HCT116 (cell line): Measurements from ENCODE around the gene RAB4A. TPM values are rescaled to one million over a fixed set of nuclear protein-coding genes. Genes with fewer than 3 reads are reported as not detected.

Experiments
- ATAC-seq: fragments of 200-7000 bp; cut with Tn5 transposase; 2 replicates; pipeline ENCODE4 v1.9.1; 2020; ENCODE audit warnings: mild to moderate bottlenecking, moderate library complexity
- BruUV-seq: library from RNA; stranded (reverse); fragments of 400-500 nt; replicated peaks from 2 replicates; lab custom pipeline; 2021; lab: Mats Ljungman, UMichigan
- CTCF ChIA-PET: fragments of 300-600 bp; sonication (Branson Sonifier 250); formaldehyde crosslinking; loops from one replicate; lab custom pipeline; 2021; ENCODE audit warnings: antibody characterized with exemption; lab: Charles Lee
- POLR2A ChIA-PET: fragments of 300-600, 350-600 bp; sonication (Branson Sonifier 250); formaldehyde crosslinking; loops from one replicate; lab custom pipeline; 2021; ENCODE audit warnings: antibody characterized with exemption; lab: Charles Lee
- RAD21 ChIA-PET, 2 experiments: fragments of 300-600 bp; sonication (Branson Sonifier 250); formaldehyde crosslinking; loops; one replicate each; lab custom pipeline; 2023; ENCODE audit warnings: low total read pairs in 2 of 2; ENCODE audit not compliant: uncharacterized antibody in 2 of 2, unreplicated experiment in 2 of 2, low non-redundant PET in 1 of 2; lab: Charles Lee
- DNase-seq: peaks from one replicate; pipeline ENCODE4 v3.0.0-alpha.2; 2010; ENCODE audit warnings: low read depth, low spot score
- H2AFZ ChIP-seq: fragments of 200-600 bp; shearing (Covaris generic), sonication (generic); 2 replicates; pipeline ENCODE4 v1.6.1; 2017; ENCODE audit warnings: low read depth, mixed run types, mixed read lengths, antibody characterized with exemption, low read length; ENCODE audit not compliant: poor library complexity, severe bottlenecking
- H3K27ac ChIP-seq: 2 replicates; pipeline ENCODE4 v1.5.1; 2012; ENCODE audit warnings: low read depth, low read length
- H3K27me3 ChIP-seq: fragments of 200-600 bp; sonication (generic); 2 replicates; pipeline ENCODE4 v1.6.1; 2016; ENCODE audit warnings: mixed run types, low read length, mixed read lengths; ENCODE audit not compliant: insufficient read depth
- H3K36me3 ChIP-seq, 2 experiments: fragments of 200-500 bp in 1 of 2; fragments of 200-600 bp in 1 of 2; sonication (Bioruptor generic) in 1 of 2; sonication (generic) in 1 of 2; 2 replicates each; pipeline versions ENCODE4 v1.5.1 to v1.6.1; 2014 to 2016; ENCODE audit warnings: low read length in 2 of 2, inconsistent platforms in 1 of 2, mixed read lengths in 1 of 2, mixed run types in 1 of 2; ENCODE audit not compliant: insufficient read depth in 2 of 2, control insufficient read depth in 1 of 2
- H3K4me1 ChIP-seq, 2 experiments: fragments of 200-600 bp in 1 of 2; sonication (generic) in 1 of 2; 2 replicates each; pipeline versions ENCODE4 v1.5.1 to v1.6.1; 2012 to 2017; ENCODE audit warnings: low read length in 2 of 2, inconsistent platforms in 1 of 2, mild to moderate bottlenecking in 1 of 2, mixed read lengths in 1 of 2, mixed run types in 1 of 2, moderate library complexity in 1 of 2; ENCODE audit not compliant: insufficient read depth in 2 of 2, control insufficient read depth in 1 of 2
- H3K4me2 ChIP-seq: fragments of 200-600 bp; sonication (generic); 2 replicates; pipeline ENCODE4 v1.6.1; 2017; ENCODE audit warnings: mixed run types, low read length, mixed read lengths
- H3K4me3 ChIP-seq, 2 experiments: fragments of 200-600 bp in 1 of 2; sonication (generic) in 1 of 2; replicated peaks in 1 of 2; 2 replicates each; pipeline ENCODE4 v1.5.1; 2011 to 2016; ENCODE audit warnings: low read length in 2 of 2, control low read depth in 1 of 2, low read depth in 1 of 2, mild to moderate bottlenecking in 1 of 2, mixed read lengths in 1 of 2, mixed run types in 1 of 2
- H3K79me2 ChIP-seq: fragments of 200-600 bp; sonication (generic); 2 replicates; pipeline ENCODE4 v1.6.1; 2017; ENCODE audit warnings: mild to moderate bottlenecking, mixed run types, low read length, moderate library complexity, mixed read lengths; ENCODE audit not compliant: insufficient read depth
- H3K9ac ChIP-seq: fragments of 200-600 bp; sonication (generic); 2 replicates; pipeline ENCODE4 v1.6.1; 2016; ENCODE audit warnings: low read length, mixed read lengths
- H3K9me2 ChIP-seq: fragments of 200-600 bp; sonication (generic), shearing (Covaris generic); 2 replicates; pipeline ENCODE4 v1.6.1; 2017; ENCODE audit warnings: mixed run types, mild to moderate bottlenecking, moderate library complexity; ENCODE audit not compliant: insufficient read depth
- H3K9me3 ChIP-seq, 2 experiments: fragments of 200-500 bp in 1 of 2; fragments of 200-600 bp in 1 of 2; sonication (Bioruptor generic) in 1 of 2; sonication (generic) in 1 of 2; 2 replicates each; pipeline ENCODE4 v1.6.1; 2014 to 2017; ENCODE audit warnings: low read length in 2 of 2, mixed read lengths in 2 of 2, inconsistent platforms in 1 of 2, low read depth in 1 of 2, mild to moderate bottlenecking in 1 of 2, mixed run types in 1 of 2, moderate library complexity in 1 of 2; ENCODE audit not compliant: control insufficient read depth in 1 of 2, insufficient read depth in 1 of 2
- H4K20me1 ChIP-seq: fragments of 200-600 bp; sonication (generic), shearing (Covaris generic); 2 replicates; pipeline ENCODE4 v1.6.1; 2017; ENCODE audit warnings: mixed run types, mild to moderate bottlenecking, moderate library complexity; ENCODE audit not compliant: insufficient read depth
- ATF3 ChIP-seq: IDR thresholded peaks from 2 replicates; pipeline ENCODE4 v1.6.1; 2012
- CBX3 ChIP-seq: IDR thresholded peaks from 2 replicates; pipeline ENCODE4 v1.6.1; 2012; ENCODE audit warnings: low read depth
- EGR1 ChIP-seq: IDR thresholded peaks from 2 replicates; pipeline ENCODE4 v1.6.1; 2012; ENCODE audit warnings: low read depth
- ELF1 ChIP-seq: IDR thresholded peaks from 2 replicates; pipeline ENCODE4 v1.6.1; 2012; ENCODE audit warnings: low read depth, borderline replicate concordance
- EZH2 ChIP-seq: fragments of 200-600 bp; sonication (generic); IDR thresholded peaks from 2 replicates; pipeline ENCODE4 v1.6.1; 2017; ENCODE audit warnings: antibody characterized with exemption, mixed run types
- EZH2phosphoT487 ChIP-seq: fragments of 200-600 bp; IDR thresholded peaks from 2 replicates; pipeline ENCODE4 v1.6.1; 2018; ENCODE audit warnings: antibody characterized with exemption, borderline replicate concordance
- FOSL1 ChIP-seq: IDR thresholded peaks from 2 replicates; pipeline ENCODE4 v1.6.1; 2012; ENCODE audit warnings: low read depth
- MAX ChIP-seq: IDR thresholded peaks from 2 replicates; pipeline ENCODE4 v1.6.1; 2012
- POLR2A ChIP-seq: IDR thresholded peaks from 2 replicates; pipeline ENCODE4 v1.7.0; 2011; ENCODE audit warnings: borderline replicate concordance; ENCODE audit not compliant: insufficient read depth, insufficient read length; ENCODE audit errors: extremely low read depth
- POLR2AphosphoS5 ChIP-seq: IDR thresholded peaks from 2 replicates; pipeline ENCODE4 v1.6.1; 2011; ENCODE audit warnings: mild to moderate bottlenecking, low read depth, low read length, moderate library complexity
- REST ChIP-seq: IDR thresholded peaks from 2 replicates; pipeline ENCODE4 v1.6.1; 2012; ENCODE audit warnings: low read depth
- SIN3A ChIP-seq: IDR thresholded peaks from 2 replicates; pipeline ENCODE4 v1.6.1; 2012; ENCODE audit warnings: low read depth
- SP1 ChIP-seq: IDR thresholded peaks from 2 replicates; pipeline ENCODE4 v1.6.1; 2012; ENCODE audit warnings: low read depth
- TCF7L2 ChIP-seq: IDR thresholded peaks from 2 replicates; pipeline ENCODE4 v1.7.0; 2011; ENCODE audit warnings: borderline replicate concordance, inconsistent platforms; ENCODE audit not compliant: insufficient read depth, insufficient read length; ENCODE audit errors: extremely low read depth
- YY1 ChIP-seq: IDR thresholded peaks from 2 replicates; pipeline ENCODE4 v1.6.1; 2011; ENCODE audit warnings: low read length, low read depth, moderate library complexity, mild to moderate bottlenecking; ENCODE audit not compliant: insufficient replicate concordance; ENCODE audit errors: extremely low read depth
- ZFX ChIP-seq: fragments of 450-650 bp; IDR thresholded peaks from 2 replicates; pipeline ENCODE4 v1.6.1; 2017
- ZNF274 ChIP-seq: fragments of 200-500 bp; sonication (Bioruptor generic); IDR thresholded peaks from 2 replicates; pipeline ENCODE4 v1.6.1; 2014; ENCODE audit warnings: mild to moderate bottlenecking, low read depth, low read length, inconsistent platforms
- intact Hi-C: fragments of 100-400 bp; cut with micrococcal nuclease; formaldehyde crosslinking; loops from 2 replicates; pipeline ENCODE4 v1.10.0; 2022
- total RNA-seq: library from RNA; stranded (reverse); gene quantifications from one replicate; pipeline ENCODE4 v1.2.1, GENCODE V29; 2021; ENCODE audit not compliant: unreplicated experiment

Gene RAB4A
- total RNA-seq, 1 experiment from 2014 or later = 101 TPM

- no peak overlapping the region for H3K27ac ChIP-seq
- no peak overlapping the region for H2AFZ ChIP-seq
- TF ChIP-seq SP1 (no peak), EGR1 (no peak), ZNF274 (no peak), POLR2A (no peak), SIN3A (no peak), EZH2phosphoT487 (no peak), EZH2 (no peak), ELF1 (no peak), YY1 (no peak), ATF3 (no peak), CBX3 (no peak), FOSL1 (no peak), MAX (no peak), REST (no peak), POLR2AphosphoS5 (no peak), TCF7L2 (no peak), ZFX (no peak)
- peaks cover 83% of the 10 kb centered on the region for H3K79me2 ChIP-seq
- ChIA-PET RAD21 (no interaction called here), CTCF (no interaction called here), POLR2A (no interaction called here)
- no peaks in the 10 kb centered on the region for H3K27me3 ChIP-seq
- ATAC-seq (no peak), DNase-seq (no peak)
- H3K9me3 ChIP-seq = no peaks in the 10 kb centered on the region
- peaks cover 9 to 20% of the 10 kb centered on the region in 2 experiments for H3K4me1 ChIP-seq
- BruUV-seq = no TSS peak
- peaks cover 4% of the 10 kb centered on the region; the same call in 1 of the 2 replicates for H4K20me1 ChIP-seq
- intact Hi-C loops = no loop called here
- no peaks in the 10 kb centered on the region for H3K9me2 ChIP-seq
- H3K4me3 ChIP-seq = no peak overlapping the region
- H3K9ac ChIP-seq = no peak overlapping the region
- H3K36me3 ChIP-seq = no peaks in the 10 kb centered on the region
- no peak overlapping the region for H3K4me2 ChIP-seq
Observed at GRCh38 chr1:229275005-229275404, 4.1 kb downstream of the RAB4A start.
